ENCODE data around the gene HNRNPR. TPM values are rescaled to one million over a fixed set of nuclear protein-coding genes. Genes with fewer than 3 reads are reported as not detected.

The HNRNPR gene
- polyA plus RNA-seq, 3 donors, result 58.5 to 112 (median 82.9) TPM

DNA sequence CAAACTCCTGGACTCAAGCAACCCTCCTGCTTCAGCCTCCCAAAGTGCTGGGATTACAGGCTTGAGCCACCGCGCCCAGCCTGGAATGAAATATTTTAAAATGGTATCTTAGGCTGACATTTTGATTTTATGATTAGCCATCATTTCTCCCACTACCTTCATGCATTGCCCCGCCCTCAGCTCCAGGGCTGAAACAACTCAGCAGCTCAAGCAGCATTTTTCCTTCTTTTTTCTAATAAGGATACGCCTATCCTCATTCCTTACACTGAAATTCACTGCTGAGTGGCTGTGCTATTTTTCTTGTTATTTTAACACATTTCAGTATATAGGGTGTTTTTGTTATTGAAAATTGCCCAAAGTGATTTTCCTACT, 70.0 kb downstream of the HNRNPR start:
- peaks cover 0 to 4% of the 10 kb centered on the region in 2 donors for H3K36me3 Mint-ChIP-seq
- H3K4me1 ChIP-seq (ENCODE audit: control insufficient read depth in 1 of 2, insufficient read depth in 2 of 2, low read length in 2 of 2), result peaks cover 0 to 4% of the 10 kb centered on the region in 2 donors
- no peak for DNase-seq
- no peaks in the 10 kb centered on the region for H3K9me3 ChIP-seq (replicated peaks in 1 of 2; ENCODE audit: control insufficient read depth in 1 of 2, insufficient read depth in 1 of 2, low read length in 2 of 2)
- no peak overlapping the region for H2AFZ ChIP-seq (ENCODE audit: insufficient read depth, low read depth, low read length, poor library complexity, severe bottlenecking)
- H3K27ac ChIP-seq (ENCODE audit: low read depth in 1 of 2, low read length in 2 of 2), result no peak overlapping the region
- no peak overlapping the region for H3K9ac ChIP-seq (ENCODE audit: insufficient read depth, low read length, poor library complexity, severe bottlenecking)
- peaks cover 14 to 19% (median 19%) of the 10 kb centered on the region in 3 donors for H3K27me3 Mint-ChIP-seq (ENCODE audit: low read depth in 3 of 3)
- peaks cover 5% of the 10 kb centered on the region for H3K4me1 Mint-ChIP-seq
- no peaks in the 10 kb centered on the region for H3K36me3 ChIP-seq (replicated peaks in 1 of 2; ENCODE audit: control insufficient read depth in 1 of 2, insufficient read depth in 2 of 2, low read length in 2 of 2)
- H3K4me3 Mint-ChIP-seq, result no peak overlapping the region
- H3K79me2 ChIP-seq (ENCODE audit: insufficient read depth, low read length), result no peaks in the 10 kb centered on the region
- H3K4me2 ChIP-seq (replicated peaks; ENCODE audit: extremely low read depth, low read length, poor library complexity, severe bottlenecking), result no peak overlapping the region
- no peaks in the 10 kb centered on the region for H4K20me1 ChIP-seq (ENCODE audit: insufficient read depth, low read length)
- no CpG with 5 or more reads among the region's 4 CpGs for WGBS (ENCODE audit: insufficient coverage)
- intact Hi-C loops (cut with micrococcal nuclease), result no loop called here
- TF ChIP-seq, protein P1, sequence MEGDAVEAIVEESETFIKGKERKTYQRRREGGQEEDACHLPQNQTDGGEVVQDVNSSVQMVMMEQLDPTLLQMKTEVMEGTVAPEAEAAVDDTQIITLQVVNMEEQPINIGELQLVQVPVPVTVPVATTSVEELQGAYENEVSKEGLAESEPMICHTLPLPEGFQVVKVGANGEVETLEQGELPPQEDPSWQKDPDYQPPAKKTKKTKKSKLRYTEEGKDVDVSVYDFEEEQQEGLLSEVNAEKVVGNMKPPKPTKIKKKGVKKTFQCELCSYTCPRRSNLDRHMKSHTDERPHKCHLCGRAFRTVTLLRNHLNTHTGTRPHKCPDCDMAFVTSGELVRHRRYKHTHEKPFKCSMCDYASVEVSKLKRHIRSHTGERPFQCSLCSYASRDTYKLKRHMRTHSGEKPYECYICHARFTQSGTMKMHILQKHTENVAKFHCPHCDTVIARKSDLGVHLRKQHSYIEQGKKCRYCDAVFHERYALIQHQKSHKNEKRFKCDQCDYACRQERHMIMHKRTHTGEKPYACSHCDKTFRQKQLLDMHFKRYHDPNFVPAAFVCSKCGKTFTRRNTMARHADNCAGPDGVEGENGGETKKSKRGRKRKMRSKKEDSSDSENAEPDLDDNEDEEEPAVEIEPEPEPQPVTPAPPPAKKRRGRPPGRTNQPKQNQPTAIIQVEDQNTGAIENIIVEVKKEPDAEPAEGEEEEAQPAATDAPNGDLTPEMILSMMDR (IDR thresholded peaks at IDR 0.05), result no peak
- no peak overlapping the region for H3K4me3 ChIP-seq (replicated peaks in 1 of 3; ENCODE audit: low read depth in 2 of 3, low read length in 3 of 3)
- H3K9me3 Mint-ChIP-seq, result no peaks in the 10 kb centered on the region
- H3K27ac Mint-ChIP-seq, result no peak overlapping the region
- H3K27me3 ChIP-seq (ENCODE audit: control insufficient read depth in 2 of 2, insufficient read depth in 2 of 2, low read length in 2 of 2), result no peaks in the 10 kb centered on the region

DNA sequence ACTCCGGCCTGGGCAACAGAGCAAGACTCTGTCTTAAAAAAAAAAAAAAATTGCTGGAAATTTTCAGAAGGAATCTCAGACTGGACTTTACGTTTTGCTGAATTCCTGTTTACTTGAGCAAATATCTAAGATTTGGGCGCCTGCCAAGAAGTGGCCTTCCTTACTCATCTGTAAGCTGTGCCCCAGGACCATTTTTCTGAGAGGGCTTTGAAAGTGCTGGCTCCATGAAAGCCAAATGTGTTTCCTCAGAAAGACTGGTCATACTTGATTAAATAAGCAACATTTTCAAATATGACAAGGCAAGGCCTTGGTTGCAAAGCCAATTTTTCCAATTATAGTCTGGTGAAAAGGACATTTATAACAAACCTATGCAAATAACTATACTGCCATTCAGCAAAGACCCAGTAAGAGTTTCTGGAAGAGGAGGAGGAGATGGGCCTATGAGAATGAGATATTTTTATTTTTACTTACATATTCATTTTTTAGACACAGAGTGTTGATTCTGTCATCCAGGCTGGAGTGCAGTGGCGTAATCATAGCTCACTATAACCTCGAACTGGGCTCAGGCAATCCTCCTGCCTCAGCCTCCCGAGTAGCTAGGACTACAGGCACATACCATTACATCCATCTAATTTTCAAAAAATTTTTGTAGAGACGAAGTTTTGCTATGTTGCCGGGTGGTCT, 70.5 kb downstream of the HNRNPR start:
- H3K4me3 ChIP-seq (replicated peaks in 1 of 3; ENCODE audit: low read depth in 2 of 3, low read length in 3 of 3), result no peak overlapping the region
- WGBS (ENCODE audit: insufficient coverage), result 69% methylated on average over 3 of the region's 8 CpGs
- no peaks in the 10 kb centered on the region for H3K9me3 ChIP-seq (replicated peaks in 1 of 2; ENCODE audit: control insufficient read depth in 1 of 2, insufficient read depth in 1 of 2, low read length in 2 of 2)
- no peaks in the 10 kb centered on the region for H3K27me3 ChIP-seq (ENCODE audit: control insufficient read depth in 2 of 2, insufficient read depth in 2 of 2, low read length in 2 of 2)
- intact Hi-C loops (cut with micrococcal nuclease), result no loop called here
- no peaks in the 10 kb centered on the region for H3K79me2 ChIP-seq (ENCODE audit: insufficient read depth, low read length)
- no peaks in the 10 kb centered on the region for H3K36me3 ChIP-seq (replicated peaks in 1 of 2; ENCODE audit: control insufficient read depth in 1 of 2, insufficient read depth in 2 of 2, low read length in 2 of 2)
- H2AFZ ChIP-seq (ENCODE audit: insufficient read depth, low read depth, low read length, poor library complexity, severe bottlenecking), result no peak overlapping the region
- no peaks in the 10 kb centered on the region for H4K20me1 ChIP-seq (ENCODE audit: insufficient read depth, low read length)
- H3K4me3 Mint-ChIP-seq, result no peak overlapping the region
- no peak overlapping the region for H3K4me2 ChIP-seq (replicated peaks; ENCODE audit: extremely low read depth, low read length, poor library complexity, severe bottlenecking)
- DNase-seq, result no peak
- no peaks in the 10 kb centered on the region for H3K4me1 ChIP-seq (ENCODE audit: control insufficient read depth in 1 of 2, insufficient read depth in 2 of 2, low read length in 2 of 2)
- H3K27ac ChIP-seq (ENCODE audit: low read depth in 1 of 2, low read length in 2 of 2), result no peak overlapping the region
- no peaks in the 10 kb centered on the region for H3K4me1 Mint-ChIP-seq
- no peaks in the 10 kb centered on the region for H3K36me3 Mint-ChIP-seq
- TF ChIP-seq, protein P1 (IDR thresholded peaks at IDR 0.05), result no peak
- no peak overlapping the region for H3K27ac Mint-ChIP-seq
- no peak overlapping the region for H3K9ac ChIP-seq (ENCODE audit: insufficient read depth, low read length, poor library complexity, severe bottlenecking)
- H3K9me3 Mint-ChIP-seq, result no peaks in the 10 kb centered on the region
- peaks cover 14 to 19% (median 19%) of the 10 kb centered on the region in 3 donors for H3K27me3 Mint-ChIP-seq (ENCODE audit: low read depth in 3 of 3)
